Activated T-helper 1 cell treated with anti-CD3 and anti-CD28 coated beads, Interleukin-2, amount 50 U/mL, for 16 hours (primary cell): ENCODE measurements around the gene CAMK2B.
"Not testable (repeated sequence)": the region's sequence is repeated elsewhere in the genome, so short reads cannot be mapped to it uniquely, and the experiment has no call there.

Source experiments
- DNase-seq, 2 donors: peaks; one replicate each; pipeline ENCODE4 v3.0.0-alpha.2; 2020; ENCODE audit warnings: low read depth in 1 of 2, low spot score in 1 of 2

The CAMK2B gene

DNA sequence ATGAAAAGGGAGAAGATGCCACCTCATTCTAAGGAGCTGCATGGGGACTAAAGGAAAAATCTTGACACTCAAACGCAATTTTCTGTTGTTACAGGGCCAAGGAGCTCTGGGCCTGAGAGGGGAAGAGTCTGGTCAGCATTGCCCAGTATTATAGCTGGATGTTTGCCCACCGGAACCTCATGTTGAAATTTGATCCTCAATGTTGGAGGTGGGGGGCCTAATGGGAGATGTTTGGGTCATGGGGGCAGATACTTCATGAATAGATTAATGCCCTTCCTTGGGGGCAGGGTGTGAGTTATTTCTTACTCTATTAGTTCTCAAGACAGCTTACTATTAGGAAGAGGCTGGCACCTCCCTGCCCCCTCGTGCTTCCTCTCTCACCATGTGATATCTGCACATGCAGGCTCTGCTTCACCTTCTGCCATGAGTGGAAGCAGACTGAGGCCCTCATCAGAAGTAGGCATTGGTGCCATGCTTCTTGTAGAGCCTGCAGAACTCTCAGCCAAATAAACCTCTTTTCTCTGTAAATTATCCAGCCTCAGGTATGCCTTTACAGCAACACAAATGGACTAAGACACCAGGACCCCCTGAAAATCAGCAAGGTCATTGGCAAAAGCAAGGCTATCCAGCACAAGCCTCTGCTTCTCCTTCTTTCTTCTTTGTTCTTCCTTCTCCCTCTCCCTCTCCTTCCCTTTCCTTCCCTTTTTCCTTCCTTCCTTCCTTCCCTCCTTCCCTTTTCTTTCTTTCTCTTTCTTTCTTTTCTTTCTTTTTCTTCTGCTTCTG is 151.3 kb downstream of the CAMK2B start:
- no peak for DNase-seq

DNA sequence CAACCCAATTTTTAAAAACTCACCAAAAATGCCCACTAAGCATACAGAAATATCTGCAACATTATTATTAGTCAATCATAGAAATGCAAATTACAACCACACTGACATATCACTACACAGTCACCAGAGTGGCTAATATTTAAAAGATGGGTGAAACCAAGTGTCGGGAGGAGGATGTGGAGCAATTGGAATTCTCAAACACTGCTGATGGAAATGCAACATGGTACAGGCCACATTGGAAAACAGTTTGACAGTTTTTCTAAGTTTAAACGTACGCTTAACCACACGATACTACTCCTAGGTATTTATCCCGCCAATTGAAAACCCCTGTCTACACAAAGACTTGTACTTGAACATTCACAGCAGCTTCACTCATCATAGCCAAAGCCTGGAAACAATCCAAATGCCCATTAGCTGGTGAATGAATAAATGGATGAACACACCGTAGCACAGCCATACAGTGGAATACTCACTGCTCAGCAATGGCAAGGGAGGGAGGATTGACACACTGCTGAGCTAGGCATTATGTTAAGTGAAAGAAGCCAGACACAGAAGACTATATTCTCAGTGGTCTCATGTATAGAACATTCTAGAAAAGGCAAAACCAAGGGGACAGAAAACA is 152.5 kb downstream of the CAMK2B start:
- DNase-seq, result no peak

GRCh38 chr7:44172352-44172751 is 153.0 kb downstream of the CAMK2B start:
- DNase-seq, result no peak

- not testable (repeated sequence) for DNase-seq
Observed at GRCh38 chr7:44171901-44172300, 153.5 kb downstream of the CAMK2B start.

DNA sequence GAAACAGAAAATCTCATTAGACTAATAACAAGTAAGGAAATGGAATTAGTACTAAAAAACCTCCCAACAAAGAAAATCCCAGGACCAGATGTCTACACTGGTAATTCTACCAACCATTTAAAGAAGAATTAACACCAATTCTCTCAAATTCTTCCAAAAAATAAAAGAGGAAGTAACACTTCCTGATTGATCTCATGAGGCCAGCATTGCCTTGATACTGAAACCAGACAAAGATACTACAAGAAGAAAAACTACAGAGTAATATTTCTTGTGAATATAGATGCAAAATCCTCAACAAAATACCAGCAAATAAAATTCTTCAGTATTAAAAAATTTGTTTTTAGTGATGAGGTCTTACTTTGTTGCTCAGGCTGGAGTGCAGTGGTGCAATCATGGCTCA is 157.5 kb downstream of the CAMK2B start:
- no peak for DNase-seq
